Sigmoid colon (tissue), 7 donors: ENCODE data around the gene NDUFS6. TPM values are rescaled to one million over a fixed set of nuclear protein-coding genes. Genes with fewer than 3 reads are reported as not detected.
"Not testable (repeated sequence)": the region's sequence is repeated elsewhere in the genome, so short reads cannot be mapped to it uniquely, and the experiment has no call there.

Source experiments
- DNase-seq: peaks from one replicate; pipeline ENCODE4 v3.0.0-alpha.2; 2019
- H3K27ac ChIP-seq, 4 donors: fragments of 200-600 bp; sonication (generic); one replicate each; pipeline ENCODE4 v1.5.1; 2016 to 2019; ENCODE audit warnings: mild to moderate bottlenecking in 1 of 4
- H3K27me3 ChIP-seq, 3 donors: fragments of 200-600 bp; sonication (generic); one replicate each; pipeline ENCODE4 v1.5.1; 2019; ENCODE audit warnings: mild to moderate bottlenecking in 1 of 3
- H3K36me3 ChIP-seq, 4 donors: fragments of 200-600 bp; sonication (generic); one replicate each; pipeline ENCODE4 v1.5.1; 2016 to 2019
- H3K4me1 ChIP-seq, 4 donors: fragments of 200-600 bp; sonication (generic); one replicate each; pipeline ENCODE4 v1.5.1; 2017 to 2019
- H3K4me3 ChIP-seq, 4 donors: fragments of 200-600 bp; sonication (generic); one replicate each; pipeline ENCODE4 v1.5.1; 2017 to 2019; ENCODE audit warnings: mild to moderate bottlenecking in 2 of 4, moderate library complexity in 1 of 4
- H3K9me3 ChIP-seq, 4 donors: fragments of 200-600 bp in 3 of 4; sonication (generic) in 3 of 4; one replicate each; pipeline versions ENCODE4 v1.5.1 to v1.6.1; 2013 to 2019
- EP300 ChIP-seq, 4 donors: sonication (generic); formaldehyde crosslinking; IDR thresholded peaks; one replicate each; pipeline ENCODE4 v1.6.1; 2017; ENCODE audit warnings: antibody characterized with exemption in 4 of 4
- POLR2A ChIP-seq, 2 donors: fragments of 450-650 bp; IDR thresholded peaks; one replicate each; pipeline ENCODE4 v1.6.1; 2016; ENCODE audit warnings: antibody characterized with exemption in 2 of 2, mild to moderate bottlenecking in 2 of 2, moderate library complexity in 2 of 2
- POLR2AphosphoS5 ChIP-seq, 4 donors: sonication (generic); formaldehyde crosslinking; IDR thresholded peaks; one replicate each; pipeline ENCODE4 v1.6.1; 2017; ENCODE audit warnings: antibody characterized with exemption in 4 of 4
- WGBS, 2 donors: extraction: QIAGEN DNeasy Blood & Tissue Kit; methylation state at CpG; one replicate each; pipeline ENCODE4 v1.1.7; 2013; 5-methylcytosine and 5-hydroxymethylcytosine counted together
- intact Hi-C: fragments of 100-400 bp; cut with DNase I; formaldehyde crosslinking; loops from one replicate; pipeline ENCODE4 v1.15.1; 2023
- polyA plus RNA-seq, 3 donors: library from polyadenylated mRNA; stranded (reverse); fragments of 200-250 nt; gene quantifications; one replicate each; pipeline ENCODE4 v1.2.3, GENCODE V29; 2013
- total RNA-seq, 4 donors: library from RNA; depleted of rRNA; stranded (reverse); fragments of >200 nt; gene quantifications; one replicate each; pipeline ENCODE4 v1.1.0, GENCODE V29; 2016
- TF ChIP-seq, protein P1 (sequence below), 4 experiments: fragments of 450-650 bp in 3 of 4; fragments of 200-600 bp in 1 of 4; IDR thresholded peaks; one replicate each; pipeline ENCODE4 v1.5.1; 2016 to 2019; ENCODE audit warnings: antibody characterized with exemption in 4 of 4, mild to moderate bottlenecking in 3 of 4, moderate library complexity in 2 of 4
- donor health status: healthy with polysubstance abuse.
- donor health status: Bipolar disorder and iron deficiency.
- donor health status: healthy.

The NDUFS6 gene
- total and polyA plus RNA-seq, 7 donors: 34.9 to 156 (median 82.6) TPM

- Histone ChIP-seq H3K9me3 (no peaks in the 10 kb centered on the region), H3K36me3 (no peaks in the 10 kb centered on the region), H3K4me3 (no peak overlapping the region), H3K27me3 (peaks cover 6 to 65% (median 14%) of the 10 kb centered on the region in 3 donors), H3K27ac (no peak overlapping the region), H3K4me1 (no peaks in the 10 kb centered on the region)
- 36 to 47% methylated on average over 31 of the region's 31 CpGs for WGBS, 2 donors
- intact Hi-C loops: no loop called here
- no peak for DNase-seq
- TF ChIP-seq POLR2AphosphoS5 (IDR thresholded peaks at IDR 0.05): no peak
- TF ChIP-seq EP300 (IDR thresholded peaks at IDR 0.05): no peak
- TF ChIP-seq, protein P1, sequence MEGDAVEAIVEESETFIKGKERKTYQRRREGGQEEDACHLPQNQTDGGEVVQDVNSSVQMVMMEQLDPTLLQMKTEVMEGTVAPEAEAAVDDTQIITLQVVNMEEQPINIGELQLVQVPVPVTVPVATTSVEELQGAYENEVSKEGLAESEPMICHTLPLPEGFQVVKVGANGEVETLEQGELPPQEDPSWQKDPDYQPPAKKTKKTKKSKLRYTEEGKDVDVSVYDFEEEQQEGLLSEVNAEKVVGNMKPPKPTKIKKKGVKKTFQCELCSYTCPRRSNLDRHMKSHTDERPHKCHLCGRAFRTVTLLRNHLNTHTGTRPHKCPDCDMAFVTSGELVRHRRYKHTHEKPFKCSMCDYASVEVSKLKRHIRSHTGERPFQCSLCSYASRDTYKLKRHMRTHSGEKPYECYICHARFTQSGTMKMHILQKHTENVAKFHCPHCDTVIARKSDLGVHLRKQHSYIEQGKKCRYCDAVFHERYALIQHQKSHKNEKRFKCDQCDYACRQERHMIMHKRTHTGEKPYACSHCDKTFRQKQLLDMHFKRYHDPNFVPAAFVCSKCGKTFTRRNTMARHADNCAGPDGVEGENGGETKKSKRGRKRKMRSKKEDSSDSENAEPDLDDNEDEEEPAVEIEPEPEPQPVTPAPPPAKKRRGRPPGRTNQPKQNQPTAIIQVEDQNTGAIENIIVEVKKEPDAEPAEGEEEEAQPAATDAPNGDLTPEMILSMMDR (IDR thresholded peaks at IDR 0.05): no peak
- TF ChIP-seq POLR2A (IDR thresholded peaks at IDR 0.05): no peak
These were observed 39.7 kb downstream of the NDUFS6 start for GRCh38 chr5:1840741-1841521.

- Histone ChIP-seq H3K4me3 (no peak overlapping the region), H3K27me3 (peaks cover 6 to 59% (median 14%) of the 10 kb centered on the region in 3 donors), H3K36me3 (no peaks in the 10 kb centered on the region), H3K27ac (no peak overlapping the region), H3K4me1 (no peaks in the 10 kb centered on the region), H3K9me3 (no peaks in the 10 kb centered on the region)
- intact Hi-C loops: no loop called here
- 14 to 59% methylated on average over 17 of the region's 17 CpGs for WGBS, 2 donors
- TF ChIP-seq, protein P1 (IDR thresholded peaks at IDR 0.05): no peak
- no peak for TF ChIP-seq EP300 (IDR thresholded peaks at IDR 0.05)
- TF ChIP-seq POLR2AphosphoS5 (IDR thresholded peaks at IDR 0.05): no peak
- TF ChIP-seq POLR2A (IDR thresholded peaks at IDR 0.05): no peak
- no peak for DNase-seq
These were observed 41.0 kb downstream of the NDUFS6 start for GRCh38 chr5:1842004-1842819.

- H3K4me1 ChIP-seq, H3K9me3 ChIP-seq, H3K27ac ChIP-seq, H3K4me3 ChIP-seq, H3K36me3 ChIP-seq, intact Hi-C loops, DNase-seq: not testable (repeated sequence)
- H3K27me3 ChIP-seq: peaks cover 6 to 63% (median 19%) of the 10 kb centered on the region in 3 donors
- WGBS, 2 donors: 82 to 83% methylated on average over 10 of the region's 10 CpGs
These were observed 42.6 kb downstream of the NDUFS6 start for GRCh38 chr5:1843761-1844160.

DNA sequence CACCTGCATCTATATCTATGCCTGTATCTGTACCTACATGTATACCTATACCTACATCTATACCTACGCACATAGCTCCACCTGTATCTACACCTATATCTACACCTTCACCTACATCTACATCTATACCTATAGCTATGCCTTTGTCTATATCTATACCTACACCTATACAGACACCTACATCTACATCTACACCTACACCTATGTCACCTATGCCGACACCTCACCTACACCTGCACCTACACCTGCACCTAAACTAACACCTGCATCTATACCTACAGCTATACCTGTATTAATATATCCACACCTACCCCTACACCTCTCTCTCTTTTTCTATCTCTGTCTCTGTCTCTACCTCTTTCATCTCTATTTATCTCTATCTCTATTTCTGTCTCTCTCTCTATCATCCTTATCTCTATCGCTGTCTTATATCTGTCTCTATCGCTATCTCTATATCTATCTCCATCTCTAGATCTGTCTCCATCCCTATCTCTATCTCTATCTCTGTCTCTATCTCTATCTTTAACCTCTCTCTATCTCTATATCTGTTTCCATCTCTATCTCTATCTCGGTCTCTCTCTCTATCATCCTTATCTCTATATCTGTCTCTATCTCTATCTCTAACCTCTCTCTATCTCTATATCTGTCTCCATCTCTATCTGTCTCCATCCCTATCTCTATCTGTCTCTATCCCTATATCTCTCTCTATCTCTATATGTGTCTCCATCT is 43.7 kb downstream of the NDUFS6 start:
- TF ChIP-seq POLR2A (IDR thresholded peaks at IDR 0.05) (no peak), POLR2AphosphoS5 (IDR thresholded peaks at IDR 0.05) (no peak), EP300 (IDR thresholded peaks at IDR 0.05) (no peak)
- TF ChIP-seq, protein P1 (IDR thresholded peaks at IDR 0.05): no peak
- Histone ChIP-seq H3K27ac (no peak overlapping the region), H3K36me3 (no peaks in the 10 kb centered on the region), H3K27me3 (peaks cover 6 to 66% (median 23%) of the 10 kb centered on the region in 3 donors), H3K9me3 (no peaks in the 10 kb centered on the region), H3K4me3 (no peak overlapping the region), H3K4me1 (no peaks in the 10 kb centered on the region)
- DNase-seq: no peak
- intact Hi-C loops: no loop called here
- 94 to 95% methylated on average over 5 of the region's 5 CpGs for WGBS, 2 donors

DNA sequence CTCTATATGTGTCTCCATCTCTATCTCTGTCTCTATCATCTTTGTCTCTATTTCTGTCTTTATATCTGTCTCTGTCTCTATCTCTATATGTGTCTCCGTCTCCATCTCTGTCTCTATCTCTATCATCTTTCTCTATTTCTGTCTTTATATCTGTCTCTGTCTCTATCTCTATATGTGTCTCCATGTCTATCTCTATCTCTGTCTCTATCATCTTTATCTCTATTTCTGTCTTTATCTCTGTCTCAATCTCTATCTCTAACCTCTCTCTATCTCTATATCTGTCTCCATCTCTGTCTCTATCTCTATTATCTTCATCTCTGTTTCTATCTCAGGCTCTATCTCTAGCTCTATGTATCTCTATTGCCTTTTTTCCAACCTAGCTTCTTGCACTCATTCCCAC is 44.5 kb downstream of the NDUFS6 start:
- no peaks in the 10 kb centered on the region for H3K36me3 ChIP-seq
- H3K27ac ChIP-seq: no peak overlapping the region
- TF ChIP-seq POLR2AphosphoS5 (IDR thresholded peaks at IDR 0.05) (no peak), EP300 (IDR thresholded peaks at IDR 0.05) (no peak), POLR2A (IDR thresholded peaks at IDR 0.05) (no peak)
- TF ChIP-seq, protein P1 (IDR thresholded peaks at IDR 0.05): no peak
- intact Hi-C loops: no loop called here
- peaks cover 0 to 66% (median 15%) of the 10 kb centered on the region in 3 donors for H3K27me3 ChIP-seq
- no peak for DNase-seq
- H3K4me3 ChIP-seq: no peak overlapping the region
- no peaks in the 10 kb centered on the region for H3K4me1 ChIP-seq
- 93 to 95% methylated on average over 1 of the region's 1 CpG for WGBS, 2 donors
- no peaks in the 10 kb centered on the region for H3K9me3 ChIP-seq
